Hematopoietic multipotent progenitor cell treated with erythropoietin and hydrocortisone succinate and interleukin-3 and kit ligand, for 17 days (in vitro differentiated cells): ENCODE measurements around the gene NLGN1.
"Not testable (repeated sequence)": the region's sequence is repeated elsewhere in the genome, so short reads cannot be mapped to it uniquely, and the experiment has no call there.

Source experiments
- DNase-seq: peaks from one replicate; pipeline ENCODE4 v3.0.0-alpha.2; 2015; ENCODE audit warnings: low spot score

NLGN1 gene

DNA sequence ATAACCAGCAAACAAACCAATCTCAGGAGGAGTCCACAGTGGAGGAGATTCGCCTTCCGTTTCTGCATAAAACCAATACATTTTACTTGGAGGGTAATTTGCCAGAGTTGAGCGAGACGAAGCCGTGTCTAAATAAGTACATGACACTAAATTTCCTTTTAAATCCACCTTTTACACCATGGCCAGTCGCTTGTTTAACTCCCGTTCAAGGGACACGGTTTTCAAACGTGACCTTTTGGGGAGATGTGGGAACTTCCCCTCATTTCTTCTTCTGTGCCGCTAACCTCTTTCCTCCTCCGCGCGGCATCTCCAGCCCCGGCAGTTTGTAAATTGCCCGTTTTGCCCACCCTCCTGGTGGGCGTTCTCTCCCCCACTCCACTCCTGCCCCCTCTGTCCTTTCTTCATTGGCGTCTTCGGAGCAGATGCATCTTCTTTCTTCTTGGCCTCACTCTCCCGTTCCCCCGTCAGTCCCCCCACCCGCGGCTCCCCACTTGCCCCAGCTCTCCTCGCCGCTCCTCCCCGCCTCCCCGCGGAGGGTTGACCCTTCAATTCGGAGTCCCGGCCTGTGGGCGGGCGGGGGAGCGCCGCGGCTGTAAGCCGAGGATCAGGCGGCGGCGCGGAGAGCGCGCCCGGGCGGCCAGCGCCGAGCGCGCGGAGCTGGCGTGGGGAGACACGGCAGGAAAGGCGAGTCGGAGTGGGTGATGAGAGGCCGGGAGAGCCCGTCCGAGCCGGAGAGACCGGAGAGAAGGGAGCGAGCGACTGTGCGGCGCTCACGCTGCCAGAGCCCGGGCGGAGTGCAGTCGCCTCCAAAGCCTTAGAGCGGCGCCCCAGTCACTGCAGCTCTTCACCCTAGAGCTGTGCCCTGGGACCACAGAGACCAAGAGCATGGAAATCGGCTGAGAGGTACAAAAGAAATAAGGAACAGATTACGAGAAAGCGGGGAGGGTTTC lies at the start of gene NLGN1:
Gene NLGN1 (plus strand): TSS at position 584 of the 950 bp plus-strand sequence.
- DNase-seq = no peak

DNA sequence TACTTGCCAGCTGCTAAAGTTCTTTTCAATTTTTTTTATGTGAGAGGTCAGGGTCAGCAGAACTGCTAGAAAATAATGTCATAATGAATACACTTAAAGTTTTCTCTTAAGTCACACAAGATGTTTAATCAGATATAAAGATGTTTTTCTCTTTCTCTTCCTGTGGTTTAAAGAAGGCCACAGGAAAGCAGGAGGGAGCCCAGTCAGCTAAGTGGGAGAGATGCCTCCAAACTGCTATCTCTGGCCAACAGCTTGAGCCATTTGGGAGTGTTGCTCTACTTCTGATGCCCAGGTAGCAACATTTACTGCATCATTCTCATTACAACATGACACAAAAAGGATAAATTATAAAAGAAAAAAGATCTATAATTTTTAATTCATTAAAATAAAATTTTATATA lies 45.7 kb upstream of the NLGN1 start:
- DNase-seq = no peak

DNA sequence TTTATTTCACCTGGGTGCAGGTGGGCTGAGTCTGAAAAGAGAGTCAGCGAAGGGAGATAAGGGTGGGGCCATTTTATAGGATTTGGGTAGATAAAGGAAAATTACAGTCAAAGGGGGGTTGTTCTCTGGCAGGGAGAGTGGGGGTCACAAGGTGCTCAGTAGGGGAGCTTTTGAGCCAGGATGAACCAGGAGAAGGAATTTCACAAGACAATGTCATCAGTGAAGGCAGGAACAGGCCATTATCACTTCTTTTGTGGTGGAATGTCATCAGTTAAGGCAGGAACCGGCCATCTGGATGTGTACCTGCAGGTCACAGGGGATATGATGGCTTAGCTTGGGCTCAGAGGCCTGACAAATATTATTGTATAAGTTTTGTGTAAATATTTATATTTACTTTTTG lies 44.4 kb upstream of the NLGN1 start:
- not testable (repeated sequence) for DNase-seq

DNA sequence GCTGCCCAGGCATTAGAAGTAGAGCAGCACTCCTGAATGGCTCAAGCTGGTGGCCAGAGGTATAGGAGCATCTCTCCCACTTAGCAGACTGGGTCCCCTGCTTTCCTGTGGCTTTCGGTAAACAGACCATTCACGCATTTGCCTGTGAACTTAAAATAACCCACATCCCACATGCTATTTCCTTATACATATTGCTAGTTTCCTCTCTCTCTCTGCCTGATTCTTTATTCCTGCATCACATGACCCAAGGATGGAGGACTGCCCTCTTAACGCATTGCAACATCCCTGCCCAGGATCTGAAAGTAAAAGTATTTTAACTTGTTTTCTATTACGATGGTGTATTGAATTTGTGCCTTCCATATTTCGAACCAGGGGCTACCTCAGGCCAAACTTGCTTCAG lies 43.4 kb upstream of the NLGN1 start:
- no peak for DNase-seq

DNA sequence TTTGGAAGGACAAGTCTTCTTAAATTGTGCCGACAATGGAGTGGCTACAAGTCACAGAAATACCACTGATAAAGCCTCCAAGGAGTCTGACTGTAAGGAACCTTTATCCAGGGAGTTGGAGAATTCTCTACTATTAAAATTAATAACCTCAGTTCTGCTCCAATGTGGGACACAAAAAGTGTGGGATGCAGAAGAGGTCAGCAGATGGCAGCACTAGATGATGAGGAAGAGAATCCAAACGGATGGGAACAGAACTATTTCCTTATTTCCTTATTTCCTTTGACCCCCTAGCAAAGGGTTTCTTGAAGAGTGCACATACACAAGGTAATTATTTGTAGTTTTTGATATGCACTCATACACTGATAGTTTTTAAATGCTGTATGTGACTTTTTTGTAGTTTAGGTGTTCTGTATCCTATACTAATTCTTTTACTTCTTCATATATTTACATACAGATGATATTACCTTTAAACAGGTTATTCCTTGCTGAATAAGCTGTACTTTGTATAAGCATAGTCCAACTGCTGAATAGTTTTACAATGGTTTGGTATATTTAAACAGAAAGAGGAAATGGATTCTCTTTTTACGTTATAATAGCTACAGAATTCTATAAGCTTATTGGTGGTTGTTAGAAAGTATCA lies 25.6 kb upstream of the NLGN1 start:
- no peak for DNase-seq

DNA sequence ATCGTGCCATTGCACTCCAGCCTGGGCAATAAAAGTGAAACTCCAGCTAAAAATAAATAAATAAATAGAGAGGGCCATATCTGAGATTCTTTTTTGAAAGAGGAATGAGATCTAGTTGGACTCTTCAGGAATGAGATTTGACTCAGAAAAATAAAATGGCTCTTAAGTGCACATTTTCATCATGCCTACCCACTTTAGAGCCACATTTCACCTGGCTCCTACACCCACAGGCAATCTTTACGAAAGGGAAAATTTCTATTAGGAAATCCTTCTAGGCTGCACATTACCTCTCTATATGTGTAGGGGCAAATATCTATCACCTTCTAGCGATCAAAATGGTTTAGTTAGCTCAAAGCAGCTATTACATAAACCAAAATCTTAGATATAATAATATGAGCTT lies 16.9 kb upstream of the NLGN1 start:
- no peak for DNase-seq

DNA sequence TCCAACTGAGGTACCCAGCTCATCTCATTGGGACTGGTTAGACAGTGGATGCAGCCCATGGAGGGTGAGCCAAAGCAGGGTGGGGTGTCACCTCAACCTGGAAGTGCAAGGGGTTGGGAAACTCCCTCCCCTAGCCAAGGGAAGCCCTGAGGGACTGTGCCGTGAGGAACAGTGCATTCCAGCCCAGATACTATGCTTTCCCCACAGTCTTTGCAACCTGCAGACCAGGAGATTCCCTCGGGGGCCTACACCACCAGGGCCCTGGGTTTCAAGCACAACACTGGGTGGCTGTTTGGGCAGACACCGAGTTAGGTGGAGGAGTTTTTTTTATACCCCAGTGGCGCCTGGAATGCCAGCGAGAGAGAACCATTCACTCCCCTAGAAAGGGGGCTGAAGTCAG lies 15.6 kb upstream of the NLGN1 start:
- DNase-seq = not testable (repeated sequence)

DNA sequence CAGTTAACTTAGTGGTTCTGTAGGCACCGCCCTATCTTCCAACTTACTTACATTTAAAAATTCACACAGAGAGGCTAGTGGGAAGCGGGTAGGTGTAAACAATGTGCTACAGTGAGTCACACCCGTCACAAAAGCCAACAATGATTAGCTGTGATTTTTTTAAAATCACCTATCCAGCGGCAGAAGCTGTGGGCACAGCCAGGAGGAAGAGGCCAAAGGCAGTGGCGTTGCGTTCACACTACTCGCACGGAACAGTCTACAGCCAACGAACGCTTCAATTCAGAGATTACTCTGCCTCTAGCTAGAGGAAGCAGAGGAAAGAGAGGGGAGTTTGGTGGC lies 2.5 kb upstream of the NLGN1 start:
- no peak for DNase-seq

DNA sequence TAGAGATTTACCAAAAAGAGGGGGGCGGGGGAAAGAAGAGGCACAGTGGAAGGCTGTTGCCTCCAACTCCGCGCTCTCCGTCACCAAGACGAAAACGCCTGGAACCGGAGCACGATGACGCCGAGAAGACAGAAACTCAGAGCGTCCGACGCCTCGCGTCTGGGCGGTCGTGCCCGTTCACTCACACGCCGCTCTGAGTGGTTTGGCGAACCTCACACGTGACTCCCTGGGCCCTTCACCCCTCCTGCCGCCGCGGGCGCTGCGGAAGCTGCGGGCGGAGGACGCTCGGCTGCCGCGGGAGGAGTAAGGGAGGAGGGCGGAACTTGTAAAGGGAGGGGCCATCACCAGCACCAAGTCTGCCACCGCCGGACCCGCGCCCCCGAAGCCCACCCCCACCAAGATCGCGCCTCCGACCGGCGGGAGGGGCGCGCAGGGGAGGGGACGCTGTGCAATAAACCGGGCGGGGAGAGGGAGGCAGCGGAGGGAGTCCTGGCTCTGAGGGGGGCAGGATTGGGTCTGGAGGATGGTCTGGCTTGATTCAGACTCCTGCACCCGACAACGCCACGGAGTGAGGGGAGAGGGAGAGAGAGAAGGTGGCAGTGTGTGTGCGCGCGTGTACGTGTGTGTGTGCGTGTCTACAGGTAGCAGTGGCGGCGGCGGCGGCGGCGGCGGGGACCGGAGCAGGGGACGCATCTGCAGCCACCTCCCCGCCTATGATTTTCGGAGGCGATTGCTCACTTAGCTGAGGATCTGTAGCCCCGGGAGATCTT lies 1.9 kb upstream of the NLGN1 start:
- no peak for DNase-seq

DNA sequence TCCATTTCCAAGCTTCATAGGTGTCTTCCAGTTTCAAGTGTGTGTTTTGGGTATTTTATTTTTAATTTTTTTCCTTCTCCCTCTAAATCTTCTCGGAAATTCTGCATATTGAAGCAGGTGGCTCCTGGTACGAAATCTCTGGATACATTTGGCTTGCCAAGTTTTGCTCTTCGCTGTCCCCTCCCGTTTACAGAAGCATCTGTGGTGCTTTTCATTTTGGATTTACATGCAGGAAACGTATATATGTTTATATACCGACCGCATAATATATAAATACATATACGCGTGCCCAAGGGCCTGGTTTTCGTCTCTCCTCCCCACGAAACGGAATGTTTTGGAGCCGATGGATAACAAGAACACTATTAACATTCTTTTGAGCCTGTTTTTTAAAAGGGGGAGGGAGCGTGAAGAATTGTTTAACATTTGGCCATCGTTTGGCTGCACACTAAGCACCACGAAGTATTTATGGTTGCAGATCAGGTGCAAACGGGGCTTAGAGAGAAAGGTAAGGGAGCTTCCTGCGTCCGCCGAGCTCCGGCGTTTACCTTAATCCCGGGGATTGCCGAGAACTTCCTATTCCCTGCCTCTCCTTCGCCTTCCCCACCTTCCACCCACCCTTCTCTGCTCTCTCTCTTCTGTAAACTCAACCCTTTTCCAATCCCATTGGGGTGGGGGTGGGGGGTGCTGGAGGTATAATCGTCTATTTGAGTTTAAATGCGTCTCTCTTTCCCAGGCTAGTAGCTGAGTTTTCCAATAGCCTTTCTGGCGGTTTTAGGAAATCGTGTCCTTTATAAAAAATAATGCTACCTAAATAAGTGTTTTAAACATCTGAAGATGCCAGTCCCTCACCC lies 1.1 kb upstream of the NLGN1 start:
- no peak for DNase-seq

DNA sequence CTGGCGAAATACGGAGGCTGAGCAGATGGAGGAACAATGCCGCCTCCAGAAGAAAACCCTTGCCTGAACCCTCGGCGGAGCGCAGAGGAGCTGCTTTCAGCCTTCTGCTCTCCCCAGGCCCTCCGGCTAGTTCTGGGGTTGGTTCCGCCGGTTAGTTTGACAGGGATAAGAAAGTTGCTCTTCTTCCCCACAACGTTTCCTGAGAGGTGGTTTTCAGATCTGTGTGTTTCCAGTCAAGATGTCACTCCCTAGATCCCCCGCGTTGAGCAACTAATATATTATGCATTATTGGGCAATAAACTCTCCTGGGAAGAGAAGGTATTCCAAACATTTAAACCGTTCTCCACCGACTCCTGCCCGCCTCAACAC lies 551 bp downstream of the NLGN1 start:
- DNase-seq = no peak

DNA sequence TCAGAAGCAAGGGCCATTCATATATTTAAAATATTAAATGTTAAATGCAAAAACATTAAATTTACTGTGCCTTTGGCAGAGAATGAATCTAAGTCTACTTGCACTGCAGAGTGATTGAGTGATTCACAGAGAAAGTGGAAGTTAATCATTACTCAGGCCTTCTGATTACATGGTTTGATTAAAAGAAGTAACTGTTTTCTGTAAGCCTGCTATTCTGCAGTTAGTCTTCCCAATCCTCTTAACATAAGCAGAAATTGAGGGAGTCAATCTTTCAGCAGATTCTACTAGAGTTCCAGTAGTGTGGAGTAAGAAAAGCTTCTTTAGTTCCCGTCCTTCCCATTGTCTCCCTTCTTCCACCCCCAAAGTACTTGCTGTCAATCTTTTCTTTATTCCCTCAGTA lies 1.5 kb downstream of the NLGN1 start:
- no peak for DNase-seq

DNA sequence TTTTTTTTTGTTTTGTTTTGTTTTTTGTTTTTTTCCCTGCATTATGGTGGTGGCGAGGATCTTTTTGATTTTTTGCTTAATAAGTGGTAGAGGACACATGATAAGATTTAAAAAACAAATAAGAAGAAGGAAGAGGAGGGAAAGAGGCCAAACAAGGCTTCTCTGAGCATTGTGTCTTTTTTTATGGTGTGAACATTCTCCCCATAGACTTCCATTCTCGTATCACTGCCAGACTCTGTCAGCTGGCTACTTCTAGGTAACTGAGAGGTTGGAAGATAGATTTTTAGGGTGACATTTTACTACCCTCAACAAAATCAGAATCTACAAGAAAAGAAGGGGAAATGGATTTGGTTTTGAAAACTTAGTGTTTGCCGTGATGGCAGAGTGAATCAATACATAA lies 3.8 kb downstream of the NLGN1 start:
- no peak for DNase-seq

DNA sequence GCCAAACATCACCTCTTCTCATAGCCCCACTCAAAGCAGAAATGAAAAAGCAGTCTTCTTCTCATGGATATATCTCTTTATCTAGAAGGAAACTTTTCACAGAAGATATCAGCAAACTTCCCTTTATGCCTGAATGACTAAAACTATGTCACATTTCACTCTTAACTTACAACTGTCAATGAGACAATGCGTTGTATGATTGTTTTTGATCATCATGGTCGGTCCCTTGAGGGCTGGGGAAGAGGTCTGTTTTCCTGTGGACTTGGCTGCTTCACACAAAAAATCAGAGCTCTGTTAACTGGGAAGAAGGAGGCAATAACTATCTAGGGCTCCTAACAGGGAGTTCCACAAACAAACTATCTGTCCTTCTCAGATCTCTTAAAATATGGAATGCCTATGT lies 5.1 kb downstream of the NLGN1 start:
- no peak for DNase-seq

DNA sequence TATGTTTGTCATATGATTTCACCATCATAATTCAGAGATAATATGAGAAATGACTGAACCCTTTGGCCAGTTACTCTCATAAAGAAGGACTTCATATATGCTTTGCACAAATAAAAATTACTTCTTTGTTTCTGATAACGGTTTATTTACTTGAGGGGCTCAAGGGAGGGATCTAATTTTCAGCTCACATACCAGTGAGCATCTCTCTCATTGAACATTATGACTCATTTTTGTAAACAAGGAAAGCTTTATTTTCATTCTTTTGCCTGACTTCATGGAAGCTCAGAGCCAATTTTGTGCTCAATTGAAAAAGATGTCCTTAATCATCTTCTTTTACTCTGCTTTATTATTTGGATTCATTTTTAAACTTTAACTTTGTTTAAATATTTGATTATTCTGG lies 5.8 kb downstream of the NLGN1 start:
- no peak for DNase-seq

DNA sequence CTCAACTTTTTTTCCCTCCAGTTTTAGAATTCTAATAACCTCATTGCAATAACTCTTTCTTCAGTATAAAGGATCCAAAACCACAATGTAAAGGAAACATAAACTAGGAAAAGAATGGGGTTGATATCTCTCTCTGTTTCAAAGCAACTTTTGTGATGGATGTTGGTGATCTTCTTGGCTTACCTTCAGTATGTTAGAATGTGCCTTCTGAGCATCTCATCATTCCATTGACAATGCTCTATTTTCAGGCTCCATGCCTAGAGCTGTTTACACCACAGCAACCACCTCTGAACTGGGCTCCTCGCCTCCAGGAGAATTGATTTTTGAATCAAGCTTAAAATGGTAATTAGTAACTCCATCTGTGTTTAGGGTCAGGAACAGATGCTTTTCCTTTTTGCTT lies 6.6 kb downstream of the NLGN1 start:
- no peak for DNase-seq

DNA sequence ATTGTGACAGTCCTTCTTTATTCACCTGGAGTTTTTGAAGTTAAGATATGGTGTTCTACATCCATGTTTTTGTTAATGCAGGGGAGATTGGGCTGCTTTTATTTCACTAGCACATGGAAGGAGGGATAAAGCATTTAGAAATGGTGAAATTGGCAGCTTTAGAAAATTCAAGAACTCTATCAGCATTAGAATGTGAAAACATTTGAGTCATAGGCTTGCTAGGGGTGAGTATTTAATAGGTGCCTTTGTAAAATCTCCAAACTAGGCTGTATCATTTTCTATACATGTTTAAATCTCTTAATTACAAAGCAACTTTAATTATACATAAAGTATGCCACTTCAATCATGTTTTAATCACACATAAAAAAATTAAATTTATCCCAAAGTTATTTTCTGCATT lies 12.9 kb downstream of the NLGN1 start:
- no peak for DNase-seq

DNA sequence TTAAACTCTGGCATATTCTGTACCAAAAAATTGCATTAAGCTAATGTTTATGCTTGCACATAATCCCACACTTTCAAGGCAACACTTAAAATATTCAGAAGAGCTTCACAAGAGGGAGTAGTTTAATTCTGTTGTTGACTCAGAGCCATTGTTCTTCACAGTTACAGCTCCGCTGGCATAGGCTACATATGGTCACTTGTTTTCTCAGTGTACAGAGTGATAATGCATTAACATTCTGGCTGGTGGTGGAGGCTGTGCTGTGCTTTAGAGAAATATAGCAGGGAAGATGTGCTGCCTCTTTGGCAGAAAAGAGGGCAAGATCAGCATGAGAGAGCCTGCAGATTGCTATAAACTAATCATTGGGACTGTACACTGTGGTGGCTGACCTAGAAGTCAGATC lies 13.3 kb downstream of the NLGN1 start:
- no peak for DNase-seq

DNA sequence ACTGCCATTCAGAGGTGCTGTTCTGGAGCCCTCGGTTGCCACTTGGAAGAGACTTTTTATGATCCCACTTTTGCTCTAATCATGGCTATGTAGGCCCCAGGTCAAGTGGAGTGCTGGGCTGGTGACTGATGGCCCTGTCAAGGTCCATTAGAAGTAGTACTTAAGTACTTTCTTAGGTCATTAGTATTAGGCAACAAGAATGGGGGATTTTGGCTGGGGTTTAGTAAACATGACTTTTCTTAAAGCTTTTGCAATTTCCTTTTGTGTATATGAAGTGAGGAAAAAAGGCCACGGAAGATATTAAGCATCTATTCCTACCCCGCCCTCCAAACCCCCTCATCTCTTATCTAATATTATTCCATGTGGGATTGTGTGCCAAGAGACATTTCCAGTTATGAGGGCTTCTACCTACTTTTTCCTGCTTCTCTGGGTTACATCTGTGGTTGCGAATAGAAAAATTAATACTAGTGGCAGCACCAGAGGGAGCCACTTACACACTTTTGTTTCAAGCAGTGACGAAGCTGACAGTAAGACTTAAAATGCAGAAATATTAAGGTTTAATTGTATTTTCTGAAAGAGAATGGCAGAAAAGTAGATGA lies 13.9 kb downstream of the NLGN1 start:
- DNase-seq = no peak

DNA sequence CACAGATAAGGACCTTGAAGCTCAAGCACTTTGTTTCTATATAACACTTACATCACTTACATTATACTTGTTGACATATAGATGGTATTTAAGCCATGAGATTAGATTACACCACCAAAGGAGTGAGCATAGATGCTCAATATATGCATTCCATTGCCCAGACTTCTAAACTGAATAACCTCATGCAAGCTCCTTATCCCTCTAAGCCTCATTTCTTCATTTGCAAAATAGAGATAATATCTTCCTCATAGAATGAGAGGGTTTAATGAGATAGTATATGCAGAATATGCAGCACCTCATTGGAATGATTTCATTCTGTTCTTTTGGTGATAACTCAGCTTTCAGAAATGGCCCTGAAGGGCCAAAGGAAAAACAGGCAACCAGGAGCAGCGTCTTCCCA lies 18.5 kb downstream of the NLGN1 start:
- DNase-seq = no peak

DNA sequence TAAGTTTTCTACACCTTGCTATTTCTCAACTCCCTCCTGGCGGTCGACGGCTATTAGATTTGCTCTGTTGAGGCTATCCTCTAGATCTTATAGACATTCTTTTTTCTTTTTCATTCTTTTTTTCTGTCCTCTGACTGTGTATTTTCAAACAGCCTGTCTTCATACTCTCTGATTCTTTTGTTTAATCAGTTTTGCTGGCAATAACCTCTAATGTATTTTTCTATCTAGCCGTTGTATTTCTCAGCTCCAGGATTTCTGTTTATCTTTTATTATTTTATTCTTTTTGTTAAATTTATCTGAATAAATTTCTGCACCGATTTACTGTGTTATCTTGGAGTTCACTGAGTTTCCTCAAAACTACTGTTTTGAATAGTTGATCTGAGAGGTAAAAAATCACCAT lies 31.5 kb downstream of the NLGN1 start:
- no peak for DNase-seq

DNA sequence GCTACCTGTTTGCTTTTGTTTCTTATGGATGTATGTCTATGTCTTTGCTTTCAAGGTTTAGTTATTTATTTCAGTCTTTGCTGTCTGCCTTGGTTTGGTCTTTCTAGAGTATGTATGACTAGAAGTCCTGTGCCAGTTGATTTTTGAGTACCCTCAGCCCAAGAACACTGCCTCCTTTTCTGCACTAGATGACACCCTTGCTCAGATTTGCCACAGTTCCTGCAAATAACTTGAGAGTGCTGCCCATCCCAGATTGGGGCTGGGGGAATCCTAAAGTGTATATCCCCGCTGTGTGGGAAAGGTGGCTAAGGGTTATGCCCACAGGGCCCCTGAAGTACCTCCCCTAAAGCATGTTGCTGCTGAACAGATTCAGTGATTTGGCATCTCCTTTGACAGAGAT lies 32.0 kb downstream of the NLGN1 start:
- no peak for DNase-seq
